Stimulated activated CD8-positive, alpha-beta memory T cell treated with anti-CD3 and anti-CD28 coated beads, Interleukin-12 subunit alpha, Interleukin-12 subunit beta, amount 100 ng/mL, for 1 hour (primary cell): Measurements from ENCODE around the gene LSS.

Experiments used
- DNase-seq: peaks from one replicate; pipeline ENCODE4 v3.0.0-alpha.2; 2020; ENCODE audit warnings: low read depth

Gene LSS

GRCh38 chr21:46218906-46219590 lies 9.5 kb downstream of the LSS start:
- DNase-seq, result no peak

GRCh38 chr21:46217511-46218196 lies 10.9 kb downstream of the LSS start:
- DNase-seq, result no peak

GRCh38 chr21:46216132-46216747 lies 12.3 kb downstream of the LSS start:
- DNase-seq, result no peak

GRCh38 chr21:46215436-46216131 lies 13.0 kb downstream of the LSS start:
- no peak for DNase-seq

GRCh38 chr21:46214478-46215340 lies 13.9 kb downstream of the LSS start:
- no peak for DNase-seq

- DNase-seq, result no peak
These were observed 14.8 kb downstream of the LSS start for GRCh38 chr21:46213620-46214286.

- no peak for DNase-seq
These were observed 15.7 kb downstream of the LSS start for GRCh38 chr21:46212721-46213484.

- no peak for DNase-seq
These were observed 16.5 kb downstream of the LSS start for GRCh38 chr21:46211786-46212720.

GRCh38 chr21:46211376-46211775 lies 17.2 kb downstream of the LSS start:
- DNase-seq, result no peak

- DNase-seq, result no peak
These were observed 18.0 kb downstream of the LSS start for GRCh38 chr21:46210378-46211136.

GRCh38 chr21:46208761-46209721 lies 19.5 kb downstream of the LSS start:
- DNase-seq, result no peak

GRCh38 chr21:46207920-46208591 lies 20.5 kb downstream of the LSS start:
- DNase-seq, result no peak

- no peak for DNase-seq
These were observed 21.3 kb downstream of the LSS start for GRCh38 chr21:46207006-46207919.

- no peak for DNase-seq
These were observed 22.2 kb downstream of the LSS start for GRCh38 chr21:46206163-46207005.

GRCh38 chr21:46205766-46206162 lies 22.8 kb downstream of the LSS start:
- no peak for DNase-seq
